HepG2 (cell line): ENCODE measurements around the gene ELMO2. TPM values are rescaled to one million over a fixed set of nuclear protein-coding genes. Genes with fewer than 3 reads are reported as not detected.

Experiments used
- ATAC-seq: fragments of 200-7000 bp; cut with Tn5 transposase; 3 replicates; pipeline ENCODE4 v1.9.1; 2020; ENCODE audit warnings: mild to moderate bottlenecking, moderate library complexity
- BruUV-seq: library from RNA; stranded (reverse); fragments of 400-500 nt; replicated peaks from 2 replicates; lab custom pipeline; 2021; lab: Mats Ljungman, UMichigan
- CTCF ChIA-PET: fragments of 300-600 bp; formaldehyde crosslinking; extraction: SDS; loops from one replicate; lab custom pipeline; 2021; ENCODE audit warnings: low total read pairs, inconsistent platforms, low intra/inter-chr PET ratio; lab: Yijun Ruan, JAX
- POLR2A ChIA-PET: fragments of 350-600 bp; sonication (Branson Sonifier 250); formaldehyde crosslinking; loops from one replicate; lab custom pipeline; 2020; ENCODE audit warnings: antibody characterized with exemption, inconsistent platforms; lab: Yijun Ruan, JAX
- DNase-seq: peaks from one replicate; pipeline ENCODE4 v3.0.0-alpha.2; 2015; ENCODE audit warnings: low spot score
- FAIRE-seq: peaks from 3 replicates; lab custom pipeline; 2011; peaks lifted over from hg19 to GRCh38; lab: Jason Lieb, UNC
- H2AFZ ChIP-seq: one replicate; pipeline ENCODE4 v1.6.1; 2011; ENCODE audit warnings: low read length, inconsistent platforms
- H3K27ac ChIP-seq: fragments of 300-600 bp; 3 replicates; pipeline ENCODE4 v1.8.0; 2011; ENCODE audit warnings: mixed run types, mild to moderate bottlenecking, mixed read lengths, low read length, inconsistent platforms; ENCODE audit not compliant: insufficient read depth; ENCODE audit errors: extremely low read length
- H3K27me3 ChIP-seq, 2 experiments: fragments of 200-600 bp in 1 of 2; 2 replicates in 1 of 2; 3 replicates in 1 of 2; pipeline versions ENCODE4 v1.6.0 to v1.8.0; 2011; ENCODE audit warnings: low read length in 2 of 2, mild to moderate bottlenecking in 2 of 2, moderate library complexity in 2 of 2, inconsistent platforms in 1 of 2; ENCODE audit not compliant: insufficient read depth in 2 of 2, control insufficient read depth in 1 of 2
- H3K36me3 ChIP-seq, 2 experiments: fragments of 200-600 bp in 1 of 2; replicated peaks in 1 of 2; 2 replicates in 1 of 2; 3 replicates in 1 of 2; pipeline versions ENCODE4 v1.5.1 to v1.8.0; 2011; ENCODE audit warnings: low read length in 2 of 2, inconsistent platforms in 1 of 2; ENCODE audit not compliant: insufficient read depth in 2 of 2, control insufficient read depth in 1 of 2
- H3K4me1 ChIP-seq: 2 replicates; pipeline ENCODE4 v1.5.1; 2012; ENCODE audit warnings: low read length, inconsistent platforms; ENCODE audit not compliant: insufficient read depth
- H3K4me2 ChIP-seq: 2 replicates; pipeline ENCODE4 v1.6.0; 2011; ENCODE audit warnings: low read depth, low read length, inconsistent platforms
- H3K4me3 ChIP-seq, 3 experiments: fragments of 200-600 bp in 1 of 3; sonication (generic), shearing (Covaris generic) in 1 of 3; replicated peaks in 1 of 3; 2 replicates each; pipeline ENCODE4 v1.5.1; 2011 to 2016; ENCODE audit warnings: low read length in 3 of 3, inconsistent platforms in 2 of 3, low read depth in 2 of 3, mild to moderate bottlenecking in 2 of 3, control low read depth in 1 of 3, mixed read lengths in 1 of 3; ENCODE audit not compliant: insufficient read depth in 1 of 3
- H3K79me2 ChIP-seq: one replicate; pipeline ENCODE4 v1.6.1; 2011; ENCODE audit warnings: low read length, inconsistent platforms; ENCODE audit not compliant: insufficient read depth
- H3K9ac ChIP-seq: 2 replicates; pipeline ENCODE4 v1.6.0; 2011; ENCODE audit warnings: mild to moderate bottlenecking, low read depth, low read length, inconsistent platforms; ENCODE audit not compliant: insufficient read depth
- H3K9me3 ChIP-seq: 2 replicates; pipeline ENCODE4 v1.5.1; 2012; ENCODE audit warnings: mild to moderate bottlenecking, low read length
- H4K20me1 ChIP-seq: 2 replicates; pipeline ENCODE4 v1.6.0; 2011; ENCODE audit warnings: inconsistent platforms, mild to moderate bottlenecking, low read length, moderate library complexity; ENCODE audit not compliant: insufficient read depth
- AKAP8 ChIP-seq: sonication (generic); formaldehyde crosslinking; IDR thresholded peaks from 2 replicates; pipeline ENCODE4 v1.5.1; 2020; ENCODE audit warnings: mild to moderate bottlenecking, missing genetic modification reagents
- GATAD2A ChIP-seq: IDR thresholded peaks from 2 replicates; pipeline ENCODE4 v1.6.1; 2016
- HES4 ChIP-seq: sonication (generic); formaldehyde crosslinking; IDR thresholded peaks from 2 replicates; pipeline ENCODE4 v1.9.0; 2021; ENCODE audit warnings: mild to moderate bottlenecking, missing genetic modification reagents, borderline replicate concordance
- HNF4G ChIP-seq, 2 experiments: sonication (generic) in 1 of 2; formaldehyde crosslinking in 1 of 2; IDR thresholded peaks; 2 replicates each; pipeline versions ENCODE4 v1.4.0 to v1.6.1; 2011 to 2020; ENCODE audit warnings: borderline replicate concordance in 2 of 2, low read depth in 2 of 2, mild to moderate bottlenecking in 2 of 2, low read length in 1 of 2, missing genetic modification reagents in 1 of 2, moderate library complexity in 1 of 2
- KDM5A ChIP-seq: fragments of 200-600 bp; sonication (generic); IDR thresholded peaks from 2 replicates; pipeline ENCODE4 v1.7.0; 2018; ENCODE audit warnings: antibody characterized with exemption, mild to moderate bottlenecking, low read length, borderline replicate concordance
- LCORL ChIP-seq, 2 experiments: fragments of 450-650 bp in 1 of 2; sonication (generic) in 1 of 2; formaldehyde crosslinking in 1 of 2; IDR thresholded peaks; 2 replicates each; pipeline versions ENCODE4 v1.5.0 to v1.6.1; 2017 to 2020; ENCODE audit warnings: antibody characterized with exemption in 1 of 2, missing genetic modification reagents in 1 of 2
- PITX1 ChIP-seq: sonication (generic); formaldehyde crosslinking; IDR thresholded peaks from 2 replicates; pipeline ENCODE4 v1.5.1; 2020; ENCODE audit warnings: mild to moderate bottlenecking, missing genetic modification reagents
- PPARG ChIP-seq: conservative IDR thresholded peaks from 2 replicates; pipeline ENCODE4 v1.6.1; 2016; ENCODE audit warnings: missing biosample characterization, missing genetic modification reagents
- RBFOX2 ChIP-seq: fragments of 200-400 bp; formaldehyde crosslinking; IDR thresholded peaks from 2 replicates; pipeline ENCODE4 v1.6.1; 2017; ENCODE audit warnings: low read depth, mild to moderate bottlenecking, low read length
- SOX6 ChIP-seq, 2 experiments: fragments of 450-650 bp in 1 of 2; sonication (generic) in 1 of 2; formaldehyde crosslinking in 1 of 2; IDR thresholded peaks; 2 replicates each; pipeline versions ENCODE4 v1.4.0 to v1.6.1; 2017 to 2020; ENCODE audit warnings: antibody characterized with exemption in 1 of 2, mild to moderate bottlenecking in 1 of 2, missing genetic modification reagents in 1 of 2
- SP5 ChIP-seq: IDR thresholded peaks from 2 replicates; pipeline ENCODE4 v1.6.1; 2016; ENCODE audit warnings: low read depth, borderline replicate concordance
- TBP ChIP-seq: sonication (generic); formaldehyde crosslinking; IDR thresholded peaks from 2 replicates; pipeline ENCODE4 v1.5.0; 2020; ENCODE audit warnings: missing genetic modification reagents
- TCF7 ChIP-seq: sonication (generic); IDR thresholded peaks from 2 replicates; pipeline ENCODE4 v1.6.1; 2016; ENCODE audit warnings: antibody characterized with exemption, low read depth
- TEAD3 ChIP-seq: optimal IDR thresholded peaks from 2 replicates; pipeline ENCODE3; 2016; ENCODE audit warnings: borderline replicate concordance
- ZNF263 ChIP-seq: sonication (generic); formaldehyde crosslinking; IDR thresholded peaks from 2 replicates; pipeline ENCODE4 v1.4.0; 2020; ENCODE audit warnings: missing genetic modification reagents
- WGBS: methylation state at CpG from one replicate; pipeline ENCODE4 v1.1.6; 2017; ENCODE audit warnings: low lambda C conversion rate; 5-methylcytosine and 5-hydroxymethylcytosine counted together
- in situ Hi-C: cut with HindIII; loops from 2 replicates; pipeline ENCODE4 v1.10.0; 2017; ENCODE audit warnings: low pct_unique_long_range_greater_than_20kb; ENCODE audit not compliant: extremely low pct_ligation_motif_present
- intact Hi-C: fragments of 100-400 bp; cut with micrococcal nuclease; formaldehyde crosslinking; loops from one replicate; pipeline ENCODE4 v1.10.0; 2022; ENCODE audit not compliant: unreplicated experiment
- polyA plus RNA-seq, 8 experiments: library from polyadenylated mRNA; depleted of rRNA in 3 of 8; stranded (reverse) in 7 of 8; unstranded in 1 of 8; fragments of >200 nt; fragmentation: Illumina TruSeq in 4 of 8; extraction: Trizol in 4 of 8; gene quantifications; 2 replicates each; pipeline versions ENCODE4 v1.2.1 to v1.2.3, GENCODE V29; 2011 to 2016; ENCODE audit warnings: low read depth in 4 of 8, missing spikeins in 1 of 8, mixed read lengths in 1 of 8; ENCODE audit not compliant: insufficient read depth in 1 of 8
- total RNA-seq, 5 experiments: library from RNA; depleted of rRNA; stranded (reverse); fragments of >200 nt; fragmentation: Illumina TruSeq; extraction: Trizol; gene quantifications; 2 replicates each; pipeline ENCODE4 v1.2.3, GENCODE V29; 2016; ENCODE audit warnings: low read depth in 1 of 5
- TF ChIP-seq, protein P1 (sequence below): sonication (generic); formaldehyde crosslinking; conservative IDR thresholded peaks from 2 replicates; pipeline ENCODE4 v1.4.0; 2020; ENCODE audit warnings: mild to moderate bottlenecking, missing genetic modification reagents, moderate library complexity
- TF ChIP-seq, protein P2 (sequence below): sonication (generic); formaldehyde crosslinking; IDR thresholded peaks from 2 replicates; pipeline ENCODE4 v1.5.0; 2020; ENCODE audit warnings: mild to moderate bottlenecking, missing genetic modification reagents, borderline replicate concordance

ELMO2 gene
- total and polyA plus RNA-seq, 2 of the 13 experiments (the other 11 are each of a cell fraction or from before 2014, with no cell fraction given), result 30.6 to 35.7 TPM

DNA sequence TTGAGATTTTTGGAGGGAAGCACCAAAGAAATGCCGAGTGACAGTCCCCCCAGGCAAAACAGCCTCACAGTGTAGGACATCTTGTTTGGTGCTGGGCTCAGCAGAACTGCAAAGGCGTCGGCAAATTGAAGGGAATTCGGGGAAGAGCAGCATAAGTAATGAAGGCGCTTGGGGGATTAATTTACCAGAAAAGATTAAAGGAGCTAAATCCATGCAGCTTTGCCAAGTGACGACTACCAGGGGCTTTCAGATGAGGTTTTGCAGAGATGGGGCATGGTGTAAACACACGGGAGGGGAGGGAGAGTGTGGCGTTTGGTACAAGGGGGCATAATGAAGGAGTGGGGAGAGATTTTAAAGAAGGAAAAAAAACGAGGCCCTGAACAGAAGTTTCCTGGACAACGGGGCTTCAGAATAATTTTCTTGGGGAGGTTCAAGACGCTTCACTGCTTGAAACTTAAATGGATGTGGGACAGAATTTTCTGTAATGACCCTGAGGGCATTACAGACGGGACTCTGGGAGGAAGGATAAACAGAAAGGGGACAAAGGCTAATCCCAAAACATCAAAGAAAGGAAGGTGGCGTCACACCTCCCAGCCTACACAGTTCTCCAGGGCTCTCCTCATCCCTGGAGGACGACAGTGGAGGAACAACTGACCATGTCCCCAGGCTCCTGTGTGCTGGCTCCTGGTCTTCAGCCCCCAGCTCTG, 52.8 kb downstream of the ELMO2 start:
- peak; percentile 74 for FAIRE-seq
- peaks cover 47% of the 10 kb centered on the region for H3K4me1 ChIP-seq
- H4K20me1 ChIP-seq, result no peaks in the 10 kb centered on the region; the same call in 1 of the 2 replicates
- H3K4me2 ChIP-seq, result peak overlapping the region; percentile 44
- H3K36me3 ChIP-seq, result peaks cover 17 to 31% of the 10 kb centered on the region in 2 experiments; a peak in 4 of 5 replicates
- no peaks in the 10 kb centered on the region for H3K27me3 ChIP-seq
- ChIA-PET CTCF (no interaction called here), POLR2A (interaction anchor here (3.8 kb wide), 1 partner anchor 11 kb away, joined by 36 read pairs; no protein-coding TSS in a partner anchor)
- peak; percentile 19 for ATAC-seq
- no TSS peak for BruUV-seq
- H3K79me2 ChIP-seq, result no peaks in the 10 kb centered on the region
- intact Hi-C loops (no loop called here), in situ Hi-C loops (loop anchor here (25.0 kb wide), 1 partner anchor 566 kb away; the partner anchor contains the start of genes DNTTIP1 and WFDC3)
- DNase-seq, result peak; percentile 48
- peak overlapping the region; percentile 13; the same call in 1 of the 2 replicates for H3K9ac ChIP-seq
- no peak overlapping the region for H2AFZ ChIP-seq
- no peaks in the 10 kb centered on the region for H3K9me3 ChIP-seq
- 0 out of 6 replicates have a peak overlapping the region, but pooled peaks of 1 of the 3 experiments have one; percentile 2 for H3K4me3 ChIP-seq
- 62% methylated on average over 14 of the region's 14 CpGs for WGBS
- H3K27ac ChIP-seq, result no peak overlapping the region
- TF ChIP-seq SOX6 (IDR thresholded peaks at IDR 0.05) (no peak), SOX6 (CRISPR knock-in tag; IDR thresholded peaks at IDR 0.05) (peak; percentile 15; the same call in 1 of the 2 replicates), KDM5A (no peak), HNF4G (IDR thresholded peaks at IDR 0.05; ENCODE audit: borderline replicate concordance, low read depth, low read length) (0 out of 2 replicates have a peak, but pooled peaks have one; percentile 34), HNF4G (CRISPR knock-in tag; IDR thresholded peaks at IDR 0.05; ENCODE audit: borderline replicate concordance, low read depth) (no peak), LCORL (IDR thresholded peaks at IDR 0.05) (peak; percentile 40; the same call in 1 of the 2 replicates), LCORL (CRISPR knock-in tag; IDR thresholded peaks at IDR 0.05) (peak; percentile 84), GATAD2A (CRISPR knock-in tag) (no peak), AKAP8 (CRISPR knock-in tag) (peak; percentile 69; the same call in 1 of the 2 replicates), RBFOX2 (peak; percentile 31; the same call in 1 of the 2 replicates), ZNF263 (CRISPR knock-in tag) (peak; percentile 75), HES4 (CRISPR knock-in tag) (no peak), PPARG (CRISPR knock-in tag) (peak; percentile 35; the same call in 1 of the 2 replicates), TBP (no peak), SP5 (CRISPR knock-in tag) (no peak), TEAD3 (CRISPR knock-in tag) (peak; percentile 10), TCF7 (peak; percentile 43), PITX1 (CRISPR knock-in tag) (0 out of 2 replicates have a peak, but pooled peaks have one; percentile 63)
- TF ChIP-seq, protein P1, sequence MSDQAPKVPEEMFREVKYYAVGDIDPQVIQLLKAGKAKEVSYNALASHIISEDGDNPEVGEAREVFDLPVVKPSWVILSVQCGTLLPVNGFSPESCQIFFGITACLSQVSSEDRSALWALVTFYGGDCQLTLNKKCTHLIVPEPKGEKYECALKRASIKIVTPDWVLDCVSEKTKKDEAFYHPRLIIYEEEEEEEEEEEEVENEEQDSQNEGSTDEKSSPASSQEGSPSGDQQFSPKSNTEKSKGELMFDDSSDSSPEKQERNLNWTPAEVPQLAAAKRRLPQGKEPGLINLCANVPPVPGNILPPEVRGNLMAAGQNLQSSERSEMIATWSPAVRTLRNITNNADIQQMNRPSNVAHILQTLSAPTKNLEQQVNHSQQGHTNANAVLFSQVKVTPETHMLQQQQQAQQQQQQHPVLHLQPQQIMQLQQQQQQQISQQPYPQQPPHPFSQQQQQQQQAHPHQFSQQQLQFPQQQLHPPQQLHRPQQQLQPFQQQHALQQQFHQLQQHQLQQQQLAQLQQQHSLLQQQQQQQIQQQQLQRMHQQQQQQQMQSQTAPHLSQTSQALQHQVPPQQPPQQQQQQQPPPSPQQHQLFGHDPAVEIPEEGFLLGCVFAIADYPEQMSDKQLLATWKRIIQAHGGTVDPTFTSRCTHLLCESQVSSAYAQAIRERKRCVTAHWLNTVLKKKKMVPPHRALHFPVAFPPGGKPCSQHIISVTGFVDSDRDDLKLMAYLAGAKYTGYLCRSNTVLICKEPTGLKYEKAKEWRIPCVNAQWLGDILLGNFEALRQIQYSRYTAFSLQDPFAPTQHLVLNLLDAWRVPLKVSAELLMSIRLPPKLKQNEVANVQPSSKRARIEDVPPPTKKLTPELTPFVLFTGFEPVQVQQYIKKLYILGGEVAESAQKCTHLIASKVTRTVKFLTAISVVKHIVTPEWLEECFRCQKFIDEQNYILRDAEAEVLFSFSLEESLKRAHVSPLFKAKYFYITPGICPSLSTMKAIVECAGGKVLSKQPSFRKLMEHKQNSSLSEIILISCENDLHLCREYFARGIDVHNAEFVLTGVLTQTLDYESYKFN (CRISPR knock-in tag), result peak; percentile 45; the same call in 1 of the 2 replicates
- TF ChIP-seq, protein P2, sequence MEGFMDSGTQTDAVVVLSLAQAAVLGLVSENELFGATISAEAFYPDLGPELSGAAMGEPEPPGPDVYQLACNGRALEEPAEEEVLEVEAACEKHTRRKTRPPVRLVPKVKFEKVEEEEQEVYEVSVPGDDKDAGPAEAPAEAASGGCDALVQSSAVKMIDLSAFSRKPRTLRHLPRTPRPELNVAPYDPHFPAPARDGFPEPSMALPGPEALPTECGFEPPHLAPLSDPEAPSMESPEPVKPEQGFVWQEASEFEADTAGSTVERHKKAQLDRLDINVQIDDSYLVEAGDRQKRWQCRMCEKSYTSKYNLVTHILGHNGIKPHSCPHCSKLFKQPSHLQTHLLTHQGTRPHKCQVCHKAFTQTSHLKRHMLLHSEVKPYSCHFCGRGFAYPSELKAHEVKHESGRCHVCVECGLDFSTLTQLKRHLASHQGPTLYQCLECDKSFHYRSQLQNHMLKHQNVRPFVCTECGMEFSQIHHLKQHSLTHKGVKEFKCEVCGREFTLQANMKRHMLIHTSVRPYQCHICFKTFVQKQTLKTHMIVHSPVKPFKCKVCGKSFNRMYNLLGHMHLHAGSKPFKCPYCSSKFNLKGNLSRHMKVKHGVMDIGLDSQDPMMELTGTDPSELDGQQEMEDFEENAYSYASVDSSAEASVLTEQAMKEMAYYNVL, result 0 out of 2 replicates have a peak, but pooled peaks have one; percentile 37
